ENCODE data around the gene SNX21.
"Not testable (repeated sequence)": the region's sequence is repeated elsewhere in the genome, so short reads cannot be mapped to it uniquely, and the experiment has no call there.

The SNX21 gene

DNA sequence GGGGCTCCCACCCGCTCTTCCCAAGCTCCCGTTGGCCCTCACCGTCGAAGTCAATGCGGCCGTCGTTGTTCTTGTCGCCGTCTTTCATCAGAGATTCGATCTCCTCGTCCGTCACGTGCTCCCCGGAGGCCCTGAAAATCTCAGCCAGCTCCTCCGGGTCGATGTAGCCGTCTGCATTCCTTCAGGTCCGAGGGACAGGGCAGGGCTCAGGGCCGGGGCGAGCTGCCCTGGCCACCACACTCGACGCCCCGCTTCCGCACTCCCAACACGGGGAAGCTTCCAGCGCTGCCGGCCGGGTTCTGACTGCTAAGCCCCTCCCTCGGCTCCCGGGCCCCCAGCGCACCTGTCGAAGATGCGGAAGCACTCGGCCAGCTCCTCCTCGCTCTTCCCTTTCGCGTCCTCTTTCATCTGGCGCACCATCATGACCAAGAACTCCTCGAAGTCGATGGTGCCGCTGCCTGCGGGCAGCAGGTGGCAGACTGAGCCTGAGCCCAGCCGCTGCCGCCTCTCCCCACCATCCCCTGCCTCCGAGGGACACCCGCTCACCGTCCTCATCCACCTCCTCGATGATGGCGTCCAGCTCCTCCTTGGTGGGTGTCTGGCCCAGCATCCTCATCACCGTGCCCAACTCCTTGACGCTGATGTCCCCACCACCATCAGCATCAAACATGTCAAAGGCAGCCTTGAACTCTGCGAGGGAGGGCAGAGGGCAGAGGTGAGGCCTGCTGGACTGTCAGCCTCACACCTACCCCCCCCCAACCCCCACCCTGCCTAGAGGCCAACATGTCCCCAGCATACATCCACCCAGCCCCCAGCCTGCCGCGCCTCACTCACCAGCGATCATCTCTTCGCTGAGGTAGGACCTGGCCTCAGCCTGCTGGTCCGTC lies 9.4 kb upstream of the SNX21 start:
- peak; percentile 81 for DNase-seq

DNA sequence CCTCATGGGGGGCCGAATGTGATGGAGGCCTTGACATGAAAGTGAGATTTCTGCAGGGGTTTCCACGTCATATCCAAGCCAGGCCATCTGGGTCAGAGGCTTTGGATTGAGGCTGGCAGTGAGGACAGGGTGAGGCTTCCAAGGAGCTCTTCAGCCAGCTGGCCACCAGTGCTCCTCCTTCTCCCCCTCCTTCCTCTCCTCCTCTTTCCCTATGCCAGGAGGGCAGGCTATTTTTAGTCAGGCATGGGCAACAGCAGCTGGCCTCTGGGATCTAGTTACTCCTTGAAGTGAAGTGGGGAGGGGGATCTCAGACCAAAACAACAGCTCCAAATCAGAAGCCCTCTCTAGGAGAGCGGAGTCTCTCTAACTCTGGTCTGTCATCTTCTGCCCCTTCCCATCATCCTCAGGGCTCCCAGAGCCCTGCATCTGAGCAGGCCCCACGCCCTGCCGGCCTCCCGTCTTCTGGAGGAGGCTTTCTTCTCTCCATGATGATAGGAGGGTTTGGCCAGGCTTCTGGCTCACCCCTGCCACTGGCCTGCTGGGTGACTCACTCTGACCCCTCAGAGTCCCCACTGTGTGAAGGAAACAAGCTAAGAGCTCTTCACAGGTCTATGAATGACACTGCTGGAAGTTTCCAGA lies 7.1 kb upstream of the SNX21 start:
- no peak for DNase-seq

DNA sequence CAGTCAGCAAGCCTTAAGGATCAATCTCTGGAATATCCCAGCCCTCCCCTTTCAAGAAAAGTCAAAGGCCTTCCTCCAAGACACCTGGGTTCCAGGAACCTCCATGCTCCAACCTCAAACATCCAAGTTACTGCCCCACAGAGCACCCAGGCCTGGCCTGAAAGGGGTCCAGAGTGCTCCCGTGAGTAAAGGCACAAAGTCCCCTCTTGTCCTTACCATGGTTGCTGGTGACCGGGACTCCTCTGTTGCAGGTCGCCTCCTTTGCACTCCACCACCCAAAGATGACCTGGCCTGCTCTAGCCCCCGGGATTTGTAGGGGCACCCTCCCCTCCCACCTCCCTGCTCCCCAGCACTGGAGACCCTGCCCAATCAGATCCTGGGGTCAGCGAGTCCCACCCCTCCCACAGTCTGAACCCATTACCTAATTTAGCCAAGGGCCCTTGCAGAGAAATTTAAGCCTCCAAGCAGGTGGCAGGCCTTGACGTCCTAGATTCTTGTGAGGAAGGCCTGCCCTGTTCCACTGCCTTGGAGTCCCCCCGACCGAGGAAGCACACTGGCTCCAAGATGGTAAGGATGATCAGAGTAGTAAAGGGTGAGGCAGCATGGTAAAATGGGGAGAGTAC lies 6.5 kb upstream of the SNX21 start, which contains the start of gene TNNC2:
TSS of gene TNNC2 (minus strand) at position 283 of the 623 bp plus-strand sequence. CDS start at position 219, 64 bp downstream.
- DNase-seq, result no peak

DNA sequence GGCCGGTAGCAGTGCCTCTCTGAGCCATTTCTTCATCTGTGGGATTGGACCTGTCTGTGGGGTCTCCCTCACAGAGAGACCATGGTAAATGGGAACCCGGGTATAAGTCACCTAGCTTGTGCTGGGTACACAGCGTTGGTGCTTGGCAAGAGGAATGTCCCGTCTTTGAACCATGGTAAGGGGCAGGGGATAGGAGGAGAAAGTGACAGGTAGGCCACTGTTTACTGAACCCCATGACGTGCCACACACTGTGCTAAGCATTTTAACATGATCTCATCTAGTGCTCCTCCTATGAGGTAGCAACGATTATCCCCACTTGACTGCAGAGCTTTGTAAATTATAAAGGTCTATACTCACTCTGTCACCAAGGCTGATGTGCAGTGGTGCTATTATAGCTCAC lies 5.9 kb upstream of the SNX21 start:
- no peak for DNase-seq

- DNase-seq, result no peak
Measured at GRCh38 chr20:45828589-45828988, 5.0 kb upstream of the SNX21 start.

DNA sequence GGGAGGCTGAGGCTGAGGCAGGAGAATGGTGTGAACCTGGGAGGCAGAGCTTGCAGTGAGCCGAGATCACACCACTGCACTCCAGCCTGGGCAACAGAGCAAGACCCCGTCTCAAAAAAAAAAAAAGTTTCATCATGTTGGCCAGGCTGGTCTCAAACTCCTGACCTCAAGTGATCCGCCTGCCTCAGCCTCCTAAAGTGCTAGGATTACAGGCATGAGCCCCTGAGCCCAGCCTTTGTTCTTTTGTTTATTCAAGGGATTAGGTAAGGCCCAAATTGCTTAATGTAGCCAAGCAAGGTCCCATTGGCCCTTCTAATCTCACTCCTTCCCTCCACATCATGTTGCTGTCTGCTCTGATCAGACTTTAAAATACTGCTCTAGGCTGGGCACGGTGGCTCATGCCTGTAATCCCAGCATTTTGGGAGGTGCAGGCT lies 3.9 kb upstream of the SNX21 start:
- DNase-seq, result not testable (repeated sequence)

GRCh38 chr20:45832619-45833018 lies 980 bp upstream of the SNX21 start:
- DNase-seq, result peak; percentile 62

- no peak for DNase-seq
Measured at GRCh38 chr20:45833883-45834796, 541 bp downstream of the SNX21 start.

DNA sequence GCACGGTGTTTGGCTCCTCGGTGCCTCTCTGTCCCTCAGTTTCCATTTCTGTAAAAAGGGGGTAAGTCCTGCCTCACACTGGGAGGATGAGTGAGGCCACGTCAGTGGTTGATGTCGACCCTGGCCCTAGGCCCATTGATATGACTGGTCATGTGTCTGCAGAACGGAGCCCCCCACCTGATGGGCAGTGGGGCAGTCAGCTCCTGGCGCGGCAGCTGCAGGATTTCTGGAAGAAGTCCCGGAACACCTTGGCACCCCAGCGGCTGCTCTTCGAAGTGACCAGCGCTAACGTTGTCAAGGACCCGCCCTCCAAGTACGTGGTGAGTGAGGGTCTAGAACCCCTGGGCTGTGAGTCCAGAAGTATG lies 1.2 kb downstream of the SNX21 start:
- DNase-seq, result no peak

DNA sequence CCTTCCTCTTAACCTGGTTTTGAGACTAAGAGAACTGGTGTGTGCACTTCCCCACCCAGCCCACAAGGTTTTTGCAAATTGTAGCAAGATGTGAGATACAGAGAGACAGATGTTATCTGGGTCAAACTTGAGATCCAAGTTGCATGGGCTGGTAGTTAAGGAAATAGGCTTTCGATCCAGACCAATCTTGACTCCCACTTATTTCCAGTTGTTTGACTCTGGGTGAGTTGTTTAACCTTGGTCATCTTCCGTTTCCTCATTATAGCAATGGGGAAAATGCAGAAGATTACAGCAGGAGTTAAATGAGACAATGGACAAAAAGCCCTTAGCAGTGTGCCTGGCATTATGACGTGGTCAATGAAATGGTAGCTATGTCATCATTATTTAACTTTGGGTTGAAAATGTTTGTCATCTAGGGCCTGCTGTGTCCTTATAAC lies 1.7 kb downstream of the SNX21 start:
- peak; percentile 63 for DNase-seq

GRCh38 chr20:45835825-45836224 lies 2.2 kb downstream of the SNX21 start:
- DNase-seq, result no peak

DNA sequence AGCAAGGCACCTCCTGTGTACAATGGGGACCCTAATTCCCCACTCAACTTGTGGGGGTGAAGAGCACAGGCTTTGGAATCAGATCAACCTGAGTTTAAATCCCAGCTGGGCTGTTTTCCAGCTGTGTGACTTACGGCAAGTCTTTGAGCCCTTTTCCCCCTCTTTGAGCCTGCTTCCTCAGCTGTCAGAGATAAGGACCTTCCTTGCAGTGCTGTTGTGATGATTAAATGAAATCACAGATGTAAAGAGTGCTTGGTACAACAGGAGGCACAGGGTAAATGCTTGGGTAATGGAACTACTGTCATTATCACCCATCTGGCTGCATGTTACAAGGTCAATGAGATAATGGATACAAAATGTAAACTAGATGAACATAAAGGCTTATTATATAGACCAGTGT lies 3.2 kb downstream of the SNX21 start:
- DNase-seq, result peak; percentile 78

GRCh38 chr20:45840700-45841198 lies 7.2 kb downstream of the SNX21 start:
- DNase-seq, result no peak

- no peak for DNase-seq
Measured at GRCh38 chr20:45841407-45842129, 8.0 kb downstream of the SNX21 start.

GRCh38 chr20:45842169-45842812 lies 8.7 kb downstream of the SNX21 start:
- peak; percentile 56 for DNase-seq

DNA sequence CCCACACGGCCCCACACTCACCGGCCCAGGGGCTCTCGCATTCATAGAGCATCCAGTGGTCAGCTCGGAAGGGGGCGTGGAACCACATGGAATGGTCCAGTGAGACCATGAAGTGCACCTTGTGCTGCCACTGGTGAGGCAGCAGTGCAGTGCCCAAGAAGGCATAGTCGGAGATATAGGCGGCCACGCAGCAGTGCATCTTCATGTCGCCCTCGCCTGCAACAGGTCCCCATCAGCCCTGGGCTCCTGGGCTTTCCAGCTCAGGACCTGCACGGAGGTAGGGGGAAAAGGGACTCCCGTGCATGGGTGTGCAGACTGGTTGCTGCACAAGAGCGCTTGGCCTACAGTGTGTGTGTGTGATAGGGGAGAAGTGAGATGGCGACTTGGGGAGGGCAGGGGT lies 9.9 kb downstream of the SNX21 start:
- DNase-seq, result no peak

DNA sequence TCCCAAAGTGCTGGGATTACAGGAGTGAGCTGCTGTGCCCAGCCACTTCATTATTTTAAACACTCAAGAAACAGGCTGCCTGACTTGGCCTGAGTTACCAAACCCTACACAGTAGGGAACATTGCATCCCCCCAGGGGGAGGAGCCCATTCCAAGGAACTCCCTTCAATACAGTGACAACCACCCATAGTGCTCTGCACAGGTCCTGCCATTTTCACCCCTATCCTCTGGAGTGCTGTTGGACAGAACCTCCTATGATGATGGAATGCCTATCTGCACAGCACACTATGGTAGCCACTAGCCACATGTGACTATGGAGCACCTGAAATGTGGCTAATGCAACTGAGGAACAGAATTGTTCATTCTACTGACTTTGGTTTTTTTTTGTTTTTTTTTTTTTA lies 11.9 kb downstream of the SNX21 start:
- no peak for DNase-seq

GRCh38 chr20:45848421-45848820 lies 14.8 kb downstream of the SNX21 start:
- no peak for DNase-seq

DNA sequence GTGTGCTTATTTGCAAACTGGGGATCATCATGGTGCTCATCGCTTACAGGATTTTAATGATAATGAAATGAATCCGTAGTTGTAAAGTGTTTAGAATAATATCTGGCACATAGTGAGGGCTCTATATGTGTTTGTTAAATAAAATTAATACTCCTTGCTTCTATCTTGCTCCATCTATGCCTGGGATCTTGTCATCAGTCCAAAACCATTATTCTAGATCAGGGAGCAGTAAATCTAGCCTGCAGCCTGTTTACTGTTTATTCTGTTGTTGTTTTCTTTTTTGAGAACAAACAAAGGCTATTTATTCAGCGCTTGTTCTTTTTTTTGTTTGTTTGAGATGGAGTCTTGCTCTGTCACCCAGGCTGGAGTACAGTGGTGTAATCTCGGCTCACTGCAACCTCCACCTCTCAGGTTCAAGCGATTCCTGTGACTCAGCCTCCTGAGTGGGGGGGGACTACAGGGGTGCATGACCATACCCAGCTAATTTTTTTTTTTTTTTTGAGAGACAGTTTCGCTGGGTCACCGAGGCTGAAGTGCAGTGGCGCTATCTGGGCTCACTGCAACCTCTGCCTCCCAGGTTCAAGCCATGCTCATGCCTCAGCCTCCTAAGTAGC lies 15.5 kb downstream of the SNX21 start:
- DNase-seq, result no peak

- DNase-seq, result no peak
Measured at GRCh38 chr20:45850238-45850637, 16.6 kb downstream of the SNX21 start.

DNA sequence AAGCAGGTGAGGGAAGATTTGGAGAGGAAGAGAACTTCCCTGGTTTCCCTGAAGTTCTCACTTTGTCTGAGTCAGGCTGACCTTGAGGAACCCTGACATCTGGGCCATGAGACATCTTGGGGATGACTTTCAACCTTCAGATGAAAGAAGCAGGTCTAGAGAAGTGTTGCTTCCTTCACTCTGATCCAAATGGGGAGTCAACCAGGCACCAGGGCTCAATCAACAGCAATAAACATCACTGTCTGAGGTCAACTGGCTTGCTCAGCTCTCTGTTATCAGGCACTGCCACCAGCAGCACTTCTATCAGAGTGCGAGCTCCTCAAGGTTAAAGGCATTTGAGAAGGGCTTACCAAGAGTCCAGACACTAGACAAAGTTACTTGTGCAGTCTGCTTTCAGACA lies 17.3 kb downstream of the SNX21 start:
- peak; percentile 81 for DNase-seq

Data from hematopoietic multipotent progenitor cell treated with erythropoietin and hydrocortisone succinate and interleukin-3 and kit ligand, for 4 days (in vitro differentiated cells).